Left lung (tissue), 10 donors: ENCODE measurements around the gene SIMC1. TPM values are rescaled to one million over a fixed set of nuclear protein-coding genes. Genes with fewer than 3 reads are reported as not detected.
A peak's percentile ranks its signal among the peaks of the same experiment; 100 is the strongest.
"Not testable (repeated sequence)": the region's sequence is repeated elsewhere in the genome, so short reads cannot be mapped to it uniquely, and the experiment has no call there.

Experiments
- ATAC-seq: fragments of 200-7000 bp; cut with Tn5 transposase; one replicate; pipeline ENCODE4 v1.9.1; 2020; ENCODE audit warnings: moderate library complexity
- DNase-seq, 4 donors: peaks; one replicate each; pipeline ENCODE4 v3.0.0-alpha.2; 2013 to 2020
- H3K27ac ChIP-seq, 2 donors: fragments of 200-600 bp; sonication (generic) in 1 of 2; one replicate each; pipeline versions ENCODE4 v1.5.0 to v1.8.0; 2020 to 2021
- H3K27me3 ChIP-seq, 2 donors: fragments of 200-600 bp; sonication (generic) in 1 of 2; one replicate each; pipeline versions ENCODE4 v1.5.0 to v1.8.0; 2020 to 2021
- H3K36me3 ChIP-seq, 2 donors: fragments of 200-600 bp; sonication (generic) in 1 of 2; one replicate each; pipeline versions ENCODE4 v1.5.0 to v1.8.0; 2020 to 2021
- H3K4me1 ChIP-seq, 2 donors: fragments of 200-600 bp; one replicate each; pipeline ENCODE4 v1.8.0; 2021
- H3K4me3 ChIP-seq, 2 donors: fragments of 200-600 bp; sonication (generic) in 1 of 2; one replicate each; pipeline versions ENCODE4 v1.5.0 to v1.8.0; 2020 to 2021; ENCODE audit warnings: mild to moderate bottlenecking in 1 of 2
- H3K9me3 ChIP-seq, 2 donors: fragments of 200-600 bp; sonication (generic) in 1 of 2; one replicate each; pipeline versions ENCODE4 v1.5.0 to v1.8.0; 2020 to 2021
- CTCF ChIP-seq, 2 donors: fragments of 200-600 bp; sonication (generic) in 1 of 2; IDR thresholded peaks; one replicate each; pipeline versions ENCODE4 v1.5.0 to v1.8.0; 2021; ENCODE audit warnings: antibody characterized with exemption in 2 of 2
- intact Hi-C, 2 donors: fragments of 100-400 bp; cut with DNase I; formaldehyde crosslinking; loops; one replicate each; pipeline versions ENCODE4 v1.11.2 to v1.14.2; 2022
- polyA plus RNA-seq, 6 donors: library from polyadenylated mRNA; unstranded; fragments of 120-200 nt; gene quantifications; one replicate each; pipeline ENCODE4 v1.2.1, GENCODE V29; 2013; ENCODE audit not compliant: insufficient read length in 6 of 6
- total RNA-seq, 2 donors: library from RNA; stranded (reverse); fragmentation: NEBNext Ultra II Directional; extraction: Animal tissue kit (Norgen Biotek cat#: 25700); gene quantifications; one replicate each; pipeline ENCODE4 v1.2.1, GENCODE V29; 2021
- donor health status: DM: no; HTN: yes; CAD: no.
- donor health status: DM: no; HTN: no; CAD: no.

The SIMC1 gene
- total and polyA plus RNA-seq, 8 donors = 13.4 to 31.3 (median 26.0) TPM

DNA sequence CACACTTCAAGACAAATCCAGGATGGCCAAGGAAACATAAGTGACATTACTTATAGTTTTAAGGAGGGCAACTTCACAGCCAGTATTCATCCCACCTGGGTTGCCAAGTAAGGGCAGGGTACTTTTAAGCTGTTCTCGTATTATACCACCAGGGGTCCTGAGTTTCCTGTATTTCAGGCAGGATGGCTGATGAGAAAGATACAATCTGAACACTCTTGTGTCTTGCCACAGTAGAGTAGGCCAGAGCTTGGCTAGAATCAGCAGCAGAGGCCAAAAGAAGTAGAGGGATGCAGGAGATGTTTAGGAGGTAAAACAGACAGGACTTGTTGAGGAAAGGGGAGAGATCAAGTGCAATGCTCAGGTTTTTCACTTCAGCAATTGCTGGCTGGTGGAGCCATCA is 3.1 kb upstream of the SIMC1 start:
- H3K27ac ChIP-seq, H3K4me1 ChIP-seq, H3K9me3 ChIP-seq, H3K36me3 ChIP-seq, intact Hi-C loops, H3K4me3 ChIP-seq, H3K27me3 ChIP-seq: not testable (repeated sequence)
- peak in 1 of 2 donors; percentile 23 for TF ChIP-seq CTCF (IDR thresholded peaks at IDR 0.05)
- ATAC-seq = peak; percentile 38
- DNase-seq = peak in 2 of 4 donors; percentile 10 to 37

DNA sequence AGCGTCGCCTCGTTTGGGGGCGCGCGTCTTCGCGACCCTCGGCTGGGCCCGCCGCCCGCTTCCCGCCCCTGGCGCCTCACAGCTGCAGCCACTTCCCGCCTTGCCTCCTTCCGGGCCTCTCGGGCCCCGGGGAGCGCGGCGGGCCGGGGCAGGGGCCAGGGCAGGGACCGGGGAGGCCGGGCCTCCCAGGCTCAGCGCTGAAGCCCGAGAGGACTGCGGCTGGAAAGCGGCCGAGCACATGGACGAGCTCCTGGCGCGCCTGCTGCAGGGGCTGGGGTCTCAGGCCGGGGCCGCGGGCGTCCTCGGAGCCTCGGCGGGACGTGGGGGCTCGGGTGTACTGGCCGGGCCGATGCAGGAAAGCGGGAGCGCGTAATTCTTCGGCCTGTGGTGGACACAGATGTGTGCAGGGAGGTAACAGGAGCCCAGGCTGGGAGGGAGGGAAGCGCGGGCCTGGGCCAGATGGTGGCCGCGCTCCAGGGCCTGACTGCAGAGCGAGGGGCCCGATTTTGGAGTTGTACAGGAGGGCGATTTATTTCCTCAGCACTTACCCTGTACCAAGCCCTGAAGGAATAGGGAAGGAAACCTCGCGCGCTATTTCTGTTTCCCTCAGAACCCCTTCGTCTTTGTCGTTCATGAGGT is 540 bp downstream of the SIMC1 start:
- DNase-seq, H3K36me3 ChIP-seq, intact Hi-C loops, H3K4me1 ChIP-seq, H3K27me3 ChIP-seq, H3K27ac ChIP-seq, H3K9me3 ChIP-seq: not testable (repeated sequence)
- ATAC-seq = peak; percentile 67
- H3K4me3 ChIP-seq = peak overlapping the region; percentile 37 to 46

- intact Hi-C loops, H3K4me3 ChIP-seq, H3K36me3 ChIP-seq, H3K27ac ChIP-seq, H3K9me3 ChIP-seq, H3K27me3 ChIP-seq, H3K4me1 ChIP-seq, DNase-seq: not testable (repeated sequence)
- peak; percentile 34 for ATAC-seq
Observed at GRCh38 chr5:176239304-176239703, 1.1 kb downstream of the SIMC1 start.

DNA sequence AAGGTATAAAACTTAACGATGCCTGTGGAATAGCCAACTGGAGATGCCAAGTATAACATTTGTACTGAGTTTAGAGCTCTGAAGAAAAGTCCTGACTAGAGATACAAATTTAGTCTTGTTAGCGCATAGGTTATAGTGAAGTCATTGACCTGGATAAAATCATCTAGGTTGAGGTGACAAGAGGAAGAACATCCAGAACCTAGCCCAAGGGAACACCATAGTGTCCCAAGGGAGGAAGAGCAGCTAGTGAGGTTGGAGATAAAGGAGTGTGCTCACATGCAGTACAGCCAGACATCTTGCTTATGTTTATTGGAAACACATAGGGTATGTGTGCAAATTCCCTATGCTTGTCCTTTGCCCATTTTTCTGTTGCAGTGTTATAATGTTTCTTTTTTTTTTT is 6.1 kb downstream of the SIMC1 start:
- intact Hi-C loops, DNase-seq, H3K4me1 ChIP-seq, H3K9me3 ChIP-seq, H3K4me3 ChIP-seq, H3K27ac ChIP-seq, ATAC-seq, H3K36me3 ChIP-seq, H3K27me3 ChIP-seq: not testable (repeated sequence)

- DNase-seq, H3K9me3 ChIP-seq, H3K36me3 ChIP-seq, intact Hi-C loops, H3K4me1 ChIP-seq, H3K27ac ChIP-seq, H3K4me3 ChIP-seq, ATAC-seq, H3K27me3 ChIP-seq: not testable (repeated sequence)
Observed at GRCh38 chr5:176245074-176245473, 6.8 kb downstream of the SIMC1 start.

DNA sequence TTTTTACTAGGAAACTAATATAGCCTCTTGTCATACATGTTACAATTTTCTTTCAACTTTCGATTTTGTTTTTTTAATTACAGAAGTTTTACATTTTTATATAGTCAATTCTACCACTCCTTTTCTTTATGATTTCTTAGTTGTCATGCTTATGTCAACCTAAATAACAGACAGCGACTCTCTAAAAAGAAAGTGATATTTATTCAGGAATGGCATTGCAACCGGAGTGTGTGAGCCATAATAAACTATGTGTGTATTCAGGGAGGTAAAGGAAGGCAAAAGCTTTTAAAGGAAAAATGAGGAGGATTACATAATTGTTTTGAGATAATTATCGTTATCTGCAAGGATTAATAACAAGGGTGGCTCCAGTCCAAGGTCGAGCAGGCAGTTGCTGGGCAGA is 7.3 kb downstream of the SIMC1 start:
- intact Hi-C loops, H3K4me3 ChIP-seq, H3K9me3 ChIP-seq, ATAC-seq, H3K27me3 ChIP-seq, DNase-seq, H3K36me3 ChIP-seq, H3K27ac ChIP-seq, H3K4me1 ChIP-seq: not testable (repeated sequence)

GRCh38 chr5:176250691-176251090 is 12.5 kb downstream of the SIMC1 start:
- H3K36me3 ChIP-seq, H3K4me1 ChIP-seq, DNase-seq, H3K9me3 ChIP-seq, ATAC-seq, intact Hi-C loops, H3K27ac ChIP-seq, H3K27me3 ChIP-seq, H3K4me3 ChIP-seq: not testable (repeated sequence)

GRCh38 chr5:176252171-176252570 is 13.9 kb downstream of the SIMC1 start:
- H3K36me3 ChIP-seq, H3K4me3 ChIP-seq, H3K27ac ChIP-seq, ATAC-seq, intact Hi-C loops, H3K9me3 ChIP-seq, H3K4me1 ChIP-seq, DNase-seq, H3K27me3 ChIP-seq: not testable (repeated sequence)

GRCh38 chr5:176253370-176254065 is 15.3 kb downstream of the SIMC1 start:
- intact Hi-C loops, DNase-seq, ATAC-seq, H3K36me3 ChIP-seq, H3K9me3 ChIP-seq, H3K27ac ChIP-seq, H3K4me3 ChIP-seq, H3K4me1 ChIP-seq, H3K27me3 ChIP-seq: not testable (repeated sequence)

- intact Hi-C loops, H3K9me3 ChIP-seq, H3K27me3 ChIP-seq, H3K4me3 ChIP-seq, H3K36me3 ChIP-seq, H3K27ac ChIP-seq, H3K4me1 ChIP-seq, DNase-seq: not testable (repeated sequence)
- peak; percentile 49 for ATAC-seq
Observed at GRCh38 chr5:176254066-176254393, 15.8 kb downstream of the SIMC1 start.

DNA sequence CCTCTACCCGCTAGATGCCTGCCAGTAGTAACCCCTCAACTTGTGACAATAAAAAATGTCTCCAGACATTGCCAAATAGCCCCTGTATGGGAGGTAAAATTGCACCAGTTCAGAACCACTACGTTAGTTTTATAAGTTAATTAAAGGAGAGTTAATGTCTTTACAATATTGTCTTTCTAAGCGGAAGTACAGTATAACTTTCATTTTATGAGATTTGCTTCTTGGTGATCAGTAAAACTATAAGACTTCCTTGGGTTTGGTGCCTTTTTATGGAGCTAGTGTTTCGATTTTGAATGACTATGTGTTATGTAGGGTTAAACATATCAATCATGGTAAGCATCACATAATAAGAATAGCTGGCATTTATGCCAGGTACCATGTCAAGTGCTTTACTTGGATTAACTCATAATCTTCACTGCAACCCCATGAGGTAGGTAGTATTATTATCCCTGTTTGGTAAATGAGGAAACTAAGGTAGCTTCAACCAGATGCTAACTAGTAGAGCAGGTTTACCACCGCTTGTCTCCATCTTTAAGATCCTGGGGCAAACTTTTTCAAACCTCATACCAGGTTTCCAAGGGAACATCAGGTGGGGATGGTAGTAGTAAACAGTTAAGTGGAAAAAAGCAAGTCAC is 19.8 kb downstream of the SIMC1 start:
- intact Hi-C loops, DNase-seq, H3K9me3 ChIP-seq, H3K27me3 ChIP-seq, H3K36me3 ChIP-seq, H3K27ac ChIP-seq, H3K4me1 ChIP-seq, H3K4me3 ChIP-seq, ATAC-seq: not testable (repeated sequence)

GRCh38 chr5:176260682-176261081 is 22.5 kb downstream of the SIMC1 start:
- H3K27ac ChIP-seq, ATAC-seq, H3K4me1 ChIP-seq, H3K36me3 ChIP-seq, intact Hi-C loops, H3K9me3 ChIP-seq, H3K27me3 ChIP-seq, DNase-seq, H3K4me3 ChIP-seq: not testable (repeated sequence)
